ENCODE data around the gene ANKRD63.

- no peak for TF ChIP-seq CTCF (IDR thresholded peaks at IDR 0.05; ENCODE audit: low read length)
- TF ChIP-seq EZH2 (IDR thresholded peaks at IDR 0.05; ENCODE audit: borderline replicate concordance, low read length) = no peak
These were observed 39.6 kb downstream of the ANKRD63 start for GRCh38 chr15:40243126-40243810.
